Adipocyte (in vitro differentiated cells): Measurements from ENCODE around the gene CACNA2D1.

Source experiments
- DNase-seq: peaks from one replicate; pipeline ENCODE4 v3.0.0-alpha.2; 2015; ENCODE audit warnings: low read depth
- H3K27me3 ChIP-seq: replicated peaks from 2 replicates; pipeline ENCODE4 v1.7.0; 2013; ENCODE audit warnings: mild to moderate bottlenecking, low read length, moderate library complexity; ENCODE audit not compliant: control insufficient read depth, insufficient read depth
- H3K36me3 ChIP-seq: 2 replicates; pipeline ENCODE4 v1.7.0; 2013; ENCODE audit warnings: low read length, mild to moderate bottlenecking, moderate library complexity; ENCODE audit not compliant: control insufficient read depth, insufficient read depth, severe bottlenecking
- H3K4me1 ChIP-seq: 2 replicates; pipeline ENCODE4 v1.7.0; 2013; ENCODE audit warnings: mild to moderate bottlenecking, low read length, moderate library complexity; ENCODE audit not compliant: control insufficient read depth, insufficient read depth
- H3K4me3 ChIP-seq: 2 replicates; pipeline ENCODE4 v1.7.0; 2013; ENCODE audit warnings: mild to moderate bottlenecking, low read length, moderate library complexity
- H3K9ac ChIP-seq: 2 replicates; pipeline ENCODE4 v1.7.0; 2013; ENCODE audit warnings: mild to moderate bottlenecking, low read length, moderate library complexity
- H3K9me3 ChIP-seq: 2 replicates; pipeline ENCODE4 v1.7.0; 2013; ENCODE audit warnings: mild to moderate bottlenecking, low read length, moderate library complexity; ENCODE audit not compliant: control insufficient read depth

CACNA2D1 gene

DNA sequence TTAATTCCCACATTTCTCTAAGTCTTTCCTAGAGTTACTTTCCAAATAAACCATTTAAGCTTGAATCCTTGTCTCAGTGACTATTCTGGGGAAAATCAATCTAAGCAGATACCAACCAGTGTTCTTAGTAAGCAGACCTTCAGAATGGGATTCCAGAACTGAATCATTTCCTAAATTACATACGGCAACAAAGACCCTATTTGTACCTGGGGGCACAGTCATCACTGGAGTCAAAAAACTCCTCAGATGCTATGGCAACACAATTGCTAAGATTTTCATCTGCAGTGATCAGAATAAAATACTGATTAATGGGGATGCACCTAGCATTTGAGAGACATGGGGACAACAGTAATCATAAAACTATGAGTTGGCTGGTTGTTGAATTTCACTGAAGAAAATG lies 389.0 kb downstream of the CACNA2D1 start:
- DNase-seq: no peak
- Histone ChIP-seq H3K36me3 (peaks cover 9% of the 10 kb centered on the region), H3K27me3 (no peaks in the 10 kb centered on the region)

DNA sequence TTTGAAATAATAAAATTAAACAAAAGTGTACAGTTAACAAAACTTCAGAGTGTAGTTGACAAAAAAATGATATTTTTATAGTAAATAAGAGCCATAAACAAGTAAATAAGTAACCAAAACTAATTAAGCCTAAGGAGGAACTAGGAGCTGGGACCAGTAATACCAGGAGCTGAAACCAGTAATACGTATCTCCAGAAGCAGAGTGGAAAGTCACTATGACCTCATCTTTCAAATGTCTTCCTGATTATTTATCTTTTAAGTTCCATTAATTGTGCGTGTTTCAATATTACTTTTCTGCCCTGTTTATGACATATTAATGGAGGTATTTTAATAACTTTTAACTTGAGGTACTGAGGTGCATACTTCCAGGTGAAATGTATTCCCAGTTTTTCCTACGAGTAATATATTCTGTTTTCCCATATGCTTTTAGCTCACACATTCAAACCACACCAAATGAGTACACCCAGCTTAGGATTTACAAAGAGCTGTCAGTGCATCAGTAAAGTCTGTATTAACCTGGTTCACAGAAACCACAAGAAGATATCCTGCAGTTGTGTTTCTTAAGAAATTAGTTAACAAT lies 390.0 kb downstream of the CACNA2D1 start:
- Histone ChIP-seq H3K4me1 (peaks cover 11% of the 10 kb centered on the region), H3K9me3 (no peaks in the 10 kb centered on the region), H3K27me3 (no peaks in the 10 kb centered on the region), H3K36me3 (peaks cover 9% of the 10 kb centered on the region), H3K9ac (no peak overlapping the region), H3K4me3 (no peak overlapping the region)
- DNase-seq: no peak

More for the DNA sequence above, 389.0 kb downstream of the CACNA2D1 start:
- H3K4me1 ChIP-seq: peaks cover 6% of the 10 kb centered on the region
- H3K9ac ChIP-seq: no peak overlapping the region
- H3K4me3 ChIP-seq: no peak overlapping the region
- no peaks in the 10 kb centered on the region for H3K9me3 ChIP-seq

DNA sequence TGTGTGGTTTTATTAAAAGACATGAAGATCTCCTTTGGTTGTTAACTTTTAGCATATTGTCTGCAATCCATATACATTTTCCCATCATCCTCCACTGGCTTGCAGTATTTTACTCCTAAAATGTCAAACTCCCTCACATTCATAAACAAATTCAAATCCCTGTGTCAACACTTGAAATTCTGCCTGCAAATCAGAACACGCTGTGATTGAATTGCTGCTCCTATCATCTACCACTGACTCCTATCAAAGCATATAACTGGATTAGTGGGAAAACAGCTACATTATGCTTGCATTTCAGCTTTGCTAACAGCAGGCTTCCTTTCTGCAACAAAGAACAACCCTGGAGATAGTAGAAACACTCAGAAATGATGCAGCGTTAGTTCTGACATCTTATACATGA lies 392.0 kb downstream of the CACNA2D1 start:
- peak; percentile 19 for DNase-seq
- Histone ChIP-seq H3K27me3 (no peaks in the 10 kb centered on the region), H3K9me3 (no peaks in the 10 kb centered on the region), H3K9ac (no peak overlapping the region), H3K4me1 (peaks cover 11% of the 10 kb centered on the region), H3K4me3 (no peak overlapping the region), H3K36me3 (no peaks in the 10 kb centered on the region)

DNA sequence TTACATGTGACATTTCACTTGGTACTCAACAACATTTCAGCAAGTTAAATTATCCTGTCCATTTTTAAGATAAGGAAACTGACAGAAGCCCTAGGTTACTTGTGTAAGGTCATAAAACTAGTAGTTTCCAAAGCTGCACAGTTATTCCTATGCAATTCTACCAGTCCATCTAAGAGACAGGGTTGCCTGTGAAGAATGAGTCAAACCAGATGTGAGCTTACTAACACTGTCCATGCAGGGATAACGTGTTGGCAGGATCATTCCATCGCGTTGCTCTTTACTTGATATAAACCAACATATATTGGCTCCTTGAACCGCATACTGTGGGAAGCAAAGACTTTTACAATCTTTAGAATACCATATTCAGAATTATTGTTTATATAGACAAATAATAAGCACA lies 392.8 kb downstream of the CACNA2D1 start:
- peak; percentile 67 for DNase-seq
- Histone ChIP-seq H3K4me1 (peaks cover 11% of the 10 kb centered on the region), H3K27me3 (no peaks in the 10 kb centered on the region), H3K36me3 (no peaks in the 10 kb centered on the region), H3K9ac (no peak overlapping the region), H3K9me3 (no peaks in the 10 kb centered on the region), H3K4me3 (no peak overlapping the region)

DNA sequence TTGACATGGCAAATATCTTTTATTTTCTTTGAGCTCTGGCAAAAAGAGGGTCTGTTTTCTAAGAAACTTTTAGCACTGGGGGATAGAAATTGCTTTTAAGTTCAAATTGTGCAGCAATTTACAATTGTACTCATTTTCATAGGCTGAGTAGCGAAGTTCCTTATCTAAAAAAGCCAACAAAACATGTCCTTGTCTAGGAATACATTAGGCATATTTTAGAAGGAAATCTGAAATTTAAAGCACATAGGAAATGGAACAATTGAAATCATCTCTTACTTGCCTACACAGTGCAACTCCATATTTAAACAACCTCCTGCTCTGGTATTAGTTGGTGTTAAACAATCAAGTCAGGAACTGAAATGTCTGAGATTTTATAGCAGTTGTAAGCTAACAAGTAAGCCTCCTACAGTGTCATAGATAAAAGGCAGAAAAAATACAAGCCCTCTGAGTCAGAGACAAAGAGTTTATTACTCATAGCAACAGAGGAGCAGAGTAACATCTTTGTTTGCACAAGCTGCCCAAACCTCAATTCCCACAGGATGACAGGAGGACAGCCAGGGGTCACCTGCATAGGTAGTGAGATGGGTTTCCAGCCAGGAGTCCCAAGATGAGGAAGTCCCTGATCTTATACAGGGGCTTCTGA lies 393.6 kb downstream of the CACNA2D1 start:
- no peak overlapping the region for H3K9ac ChIP-seq
- peaks cover 11% of the 10 kb centered on the region for H3K4me1 ChIP-seq
- peak; percentile 81 for DNase-seq

DNA sequence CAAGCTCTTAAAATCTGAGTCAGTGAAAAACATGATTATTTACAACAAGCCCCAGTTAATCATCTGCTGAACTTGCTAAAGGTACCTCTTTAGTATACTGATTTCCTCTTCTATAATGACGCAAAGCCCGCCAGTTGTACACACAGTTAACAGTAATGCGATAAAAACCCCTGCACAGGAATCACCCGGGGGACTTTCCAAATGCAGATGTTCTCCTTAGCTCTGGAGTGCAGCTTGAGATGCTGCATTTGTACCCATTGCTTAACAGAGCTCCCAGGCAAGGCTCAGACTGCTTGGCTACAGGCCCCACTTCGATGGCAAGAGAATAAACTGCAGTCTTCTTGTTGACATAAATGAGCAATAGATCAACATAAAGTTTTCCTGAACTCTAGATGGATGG lies 394.1 kb downstream of the CACNA2D1 start:
- H3K9me3 ChIP-seq: no peaks in the 10 kb centered on the region
- H3K27me3 ChIP-seq: no peaks in the 10 kb centered on the region
- H3K36me3 ChIP-seq: no peaks in the 10 kb centered on the region
- H3K4me3 ChIP-seq: no peak overlapping the region
- H3K4me1 ChIP-seq: peaks cover 11% of the 10 kb centered on the region
- no peak overlapping the region for H3K9ac ChIP-seq
- DNase-seq: peak; percentile 29

More for the DNA sequence above, 393.6 kb downstream of the CACNA2D1 start:
- Histone ChIP-seq H3K27me3 (no peaks in the 10 kb centered on the region), H3K4me3 (no peak overlapping the region), H3K9me3 (no peaks in the 10 kb centered on the region), H3K36me3 (no peaks in the 10 kb centered on the region)

DNA sequence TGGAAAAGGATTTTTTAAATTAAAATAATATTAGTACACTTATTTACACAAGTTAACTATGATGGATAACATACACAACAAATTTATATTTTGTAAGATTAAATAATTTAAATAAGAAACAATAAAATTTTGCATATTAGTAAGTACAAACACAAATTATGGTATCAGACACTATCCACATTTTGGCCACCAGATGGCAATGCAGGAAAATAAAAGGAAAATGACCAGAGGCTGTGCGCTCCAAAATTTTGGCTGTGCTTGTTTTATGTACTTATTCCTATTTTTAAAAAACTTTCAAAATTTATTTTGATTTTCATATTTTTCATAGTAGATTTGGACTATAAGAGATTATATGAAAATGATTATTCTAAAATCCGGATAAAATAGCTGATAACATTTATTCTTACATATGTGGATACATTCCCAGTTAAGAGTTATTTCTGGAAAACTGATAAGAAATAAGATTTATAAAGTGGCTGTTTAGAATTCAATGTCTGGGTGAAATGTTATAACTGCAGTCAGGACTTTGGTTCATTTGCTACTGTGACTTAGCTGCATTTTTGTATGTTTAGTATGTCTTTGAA lies 399.0 kb downstream of the CACNA2D1 start:
- Histone ChIP-seq H3K9me3 (no peaks in the 10 kb centered on the region), H3K27me3 (no peaks in the 10 kb centered on the region), H3K4me1 (peaks cover 12% of the 10 kb centered on the region), H3K36me3 (no peaks in the 10 kb centered on the region), H3K4me3 (no peak overlapping the region), H3K9ac (peak overlapping the region; percentile 43)
- peak; percentile 87 for DNase-seq

DNA sequence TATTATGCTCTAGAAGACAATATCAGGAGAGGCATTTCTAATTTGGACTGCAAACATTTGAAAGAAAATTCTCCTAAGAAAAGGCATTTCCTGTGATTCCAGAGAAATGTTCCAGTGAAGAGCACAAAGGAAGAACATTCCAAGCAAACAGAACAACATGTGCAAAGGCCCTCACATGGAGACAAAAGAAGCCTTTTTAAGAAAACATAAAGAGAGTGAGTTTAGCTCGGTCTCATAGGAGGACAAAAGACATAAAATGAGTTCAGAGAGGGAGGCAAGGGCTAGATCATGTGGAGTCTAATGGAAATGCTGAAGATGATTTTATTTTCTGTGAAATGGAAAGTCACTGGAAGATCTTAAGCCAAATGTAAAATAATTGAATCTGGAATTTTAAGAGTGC lies 404.0 kb downstream of the CACNA2D1 start:
- Histone ChIP-seq H3K36me3 (no peaks in the 10 kb centered on the region), H3K9me3 (no peaks in the 10 kb centered on the region), H3K9ac (peak overlapping the region; percentile 27), H3K4me3 (no peak overlapping the region), H3K4me1 (peaks cover 41% of the 10 kb centered on the region), H3K27me3 (no peaks in the 10 kb centered on the region)
- no peak for DNase-seq

DNA sequence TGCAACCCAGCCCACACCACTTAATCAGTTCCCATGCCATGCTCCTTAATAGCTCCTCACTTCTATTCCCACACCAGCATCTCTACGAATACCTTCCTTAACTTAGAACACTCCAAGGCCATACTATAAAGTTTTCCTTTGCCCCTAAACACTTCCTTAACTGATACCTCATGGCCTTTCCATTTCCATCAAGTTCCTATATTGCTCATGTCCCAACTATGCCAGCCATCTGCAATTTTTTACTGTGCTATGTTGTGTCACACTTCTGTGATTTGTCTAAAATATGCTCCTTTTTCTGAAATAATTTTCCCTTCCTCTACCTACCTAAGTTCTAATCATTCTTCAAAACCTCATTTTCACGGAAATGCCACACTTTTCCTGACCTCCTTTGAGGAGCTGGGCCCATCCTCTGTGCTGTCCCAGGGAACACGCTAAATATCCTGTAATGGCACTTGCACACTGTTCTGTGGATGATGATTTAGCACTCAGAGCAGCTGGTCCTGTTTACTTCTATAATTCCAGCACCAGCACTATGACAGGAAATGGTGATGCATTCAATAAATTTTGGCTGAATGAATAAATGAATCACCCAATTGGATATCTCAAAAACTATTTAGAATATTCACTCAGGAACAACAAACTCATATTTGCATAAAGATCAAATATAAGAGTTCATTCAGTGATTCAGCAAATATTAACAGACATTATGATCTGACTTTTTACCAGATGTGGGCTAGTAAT lies 407.3 kb downstream of the CACNA2D1 start:
- DNase-seq: peak; percentile 67
- peaks cover 5% of the 10 kb centered on the region for H3K36me3 ChIP-seq
- H3K4me3 ChIP-seq: no peak overlapping the region
- H3K9me3 ChIP-seq: no peaks in the 10 kb centered on the region
- H3K4me1 ChIP-seq: peaks cover 41% of the 10 kb centered on the region
- H3K9ac ChIP-seq: peak overlapping the region; percentile 51
- no peaks in the 10 kb centered on the region for H3K27me3 ChIP-seq

DNA sequence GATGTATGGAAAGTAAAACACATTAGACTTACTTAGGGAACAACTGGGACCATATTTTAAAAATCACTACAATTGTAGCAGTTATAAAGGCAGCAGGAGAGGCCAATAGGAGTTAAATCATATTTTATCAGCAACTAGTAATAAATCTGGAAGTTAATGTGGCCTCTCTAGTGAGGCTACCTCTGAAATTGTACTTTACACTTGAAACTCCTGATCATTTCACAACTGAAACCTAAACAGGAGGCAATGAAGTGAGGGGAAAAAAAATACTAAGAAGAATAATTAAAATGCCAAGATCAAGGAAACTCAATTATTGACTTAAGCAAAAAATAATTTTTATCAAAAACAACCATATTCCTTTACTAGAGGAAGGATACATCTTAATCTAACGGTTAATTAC lies 408.1 kb downstream of the CACNA2D1 start:
- Histone ChIP-seq H3K36me3 (peaks cover 5% of the 10 kb centered on the region), H3K27me3 (no peaks in the 10 kb centered on the region), H3K9ac (no peak overlapping the region), H3K4me1 (peaks cover 41% of the 10 kb centered on the region), H3K9me3 (no peaks in the 10 kb centered on the region), H3K4me3 (no peak overlapping the region)
- no peak for DNase-seq

DNA sequence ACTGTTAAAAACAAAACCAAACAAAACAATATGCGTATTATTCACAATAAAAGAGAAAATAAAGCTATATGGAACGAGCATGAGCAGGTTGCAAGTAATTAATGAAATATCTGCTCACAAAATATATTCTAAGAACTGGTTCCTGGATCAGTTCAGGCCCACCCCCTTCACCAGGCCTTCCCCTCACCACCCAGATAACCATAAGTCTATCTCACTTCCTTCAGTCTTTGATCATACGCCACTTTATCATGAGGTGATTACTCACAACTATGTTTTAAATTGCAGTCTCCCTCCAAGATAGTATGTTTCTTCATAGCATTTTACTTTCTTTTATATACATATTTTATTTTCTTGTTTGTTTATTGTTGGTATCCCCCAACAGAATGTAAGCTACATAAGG lies 410.7 kb downstream of the CACNA2D1 start:
- Histone ChIP-seq H3K9me3 (no peaks in the 10 kb centered on the region), H3K4me1 (peaks cover 20% of the 10 kb centered on the region), H3K36me3 (peaks cover 5% of the 10 kb centered on the region), H3K27me3 (no peaks in the 10 kb centered on the region), H3K9ac (no peak overlapping the region), H3K4me3 (no peak overlapping the region)
- no peak for DNase-seq
